Testis (tissue), 3 donors: ENCODE measurements around the gene PCBP3. TPM values are rescaled to one million over a fixed set of nuclear protein-coding genes. Genes with fewer than 3 reads are reported as not detected.
"Not testable (repeated sequence)": the region's sequence is repeated elsewhere in the genome, so short reads cannot be mapped to it uniquely, and the experiment has no call there.

Experiments
- DNase-seq: peaks from one replicate; pipeline ENCODE4 v3.0.0-alpha.2; 2019
- H3K27ac ChIP-seq, 2 donors: fragments of 200-600 bp; sonication (generic); one replicate each; pipeline ENCODE4 v1.5.1; 2019
- H3K27me3 ChIP-seq: fragments of 200-600 bp; sonication (generic); one replicate; pipeline ENCODE4 v1.5.1; 2019
- H3K36me3 ChIP-seq: fragments of 200-600 bp; sonication (generic); one replicate; pipeline ENCODE4 v1.5.1; 2017; ENCODE audit warnings: low read depth; ENCODE audit errors: missing control alignments
- H3K4me1 ChIP-seq: fragments of 200-600 bp; sonication (generic); one replicate; pipeline ENCODE4 v1.5.1; 2019
- H3K4me3 ChIP-seq, 2 donors: fragments of 200-600 bp; sonication (generic); one replicate each; pipeline ENCODE4 v1.5.1; 2017 to 2019
- H3K9me3 ChIP-seq: fragments of 200-600 bp; sonication (generic); one replicate; pipeline ENCODE4 v1.5.1; 2017
- CTCF ChIP-seq, 3 experiments: fragments of 450-650 bp in 2 of 3; fragments of 200-600 bp in 1 of 3; sonication (generic) in 1 of 3; IDR thresholded peaks; one replicate each; pipeline ENCODE4 v1.5.1; 2016 to 2019; ENCODE audit warnings: antibody characterized with exemption in 3 of 3, mild to moderate bottlenecking in 2 of 3, moderate library complexity in 1 of 3
- POLR2A ChIP-seq: fragments of 450-650 bp; IDR thresholded peaks from one replicate; pipeline ENCODE4 v1.6.1; 2017; ENCODE audit warnings: antibody characterized with exemption, mild to moderate bottlenecking, moderate library complexity
- WGBS, 2 donors: methylation state at CpG; one replicate each; pipeline ENCODE4 v1.1.5; 2018; 5-methylcytosine and 5-hydroxymethylcytosine counted together
- intact Hi-C: fragments of 100-400 bp; cut with DNase I; formaldehyde crosslinking; loops from one replicate; pipeline ENCODE4 v1.15.1; 2023; ENCODE audit warnings: low total_unique reads
- polyA plus RNA-seq: library from polyadenylated mRNA; stranded (reverse); fragments of 350-450 nt; fragmentation: Illumina TruSeq; extraction: RNeasy Lipid Tissue Mini Kit (QIAGEN cat#74804); gene quantifications from one replicate; pipeline ENCODE4 v1.2.3, GENCODE V29; 2014; ENCODE audit warnings: low read depth, low replicate concordance; ENCODE audit not compliant: insufficient read depth
- total RNA-seq, 2 donors: library from RNA; depleted of rRNA; stranded (reverse); fragments of >200 nt; gene quantifications; one replicate each; pipeline ENCODE4 v1.2.3, GENCODE V29; 2016

Gene PCBP3
- total and polyA plus RNA-seq, 3 donors from 2014 or later = 35.7 to 58.3 (median 38.0) TPM

- WGBS, 2 donors = 71 to 81% methylated on average over 4 of the region's 4 CpGs
- H3K9me3 ChIP-seq = no peaks in the 10 kb centered on the region
Observed at GRCh38 chr21:45655124-45655523, 11.6 kb downstream of the PCBP3 start.

GRCh38 chr21:45656114-45656513 is 12.6 kb downstream of the PCBP3 start:
- H3K27me3 ChIP-seq, H3K9me3 ChIP-seq, H3K4me1 ChIP-seq, intact Hi-C loops, DNase-seq, H3K4me3 ChIP-seq, H3K36me3 ChIP-seq, H3K27ac ChIP-seq: not testable (repeated sequence)
- WGBS, 2 donors = 83 to 89% methylated on average over 3 of the region's 3 CpGs

More at GRCh38 chr21:45655124-45655523, 11.6 kb downstream of the PCBP3 start:
- no peak overlapping the region for H3K27ac ChIP-seq
- TF ChIP-seq CTCF (IDR thresholded peaks at IDR 0.05) (no peak), POLR2A (no peak)
- intact Hi-C loops = no loop called here
- H3K36me3 ChIP-seq = no peaks in the 10 kb centered on the region
- no peak for DNase-seq
- H3K27me3 ChIP-seq = no peaks in the 10 kb centered on the region
- no peaks in the 10 kb centered on the region for H3K4me1 ChIP-seq
- no peak overlapping the region for H3K4me3 ChIP-seq

GRCh38 chr21:45661913-45662622 is 18.5 kb downstream of the PCBP3 start:
- H3K4me3 ChIP-seq, H3K4me1 ChIP-seq, DNase-seq, H3K27ac ChIP-seq, H3K9me3 ChIP-seq, H3K27me3 ChIP-seq, intact Hi-C loops, H3K36me3 ChIP-seq: not testable (repeated sequence)
- 84 to 90% methylated on average over 4 of the region's 4 CpGs for WGBS, 2 donors

- H3K27ac ChIP-seq, H3K4me3 ChIP-seq, H3K36me3 ChIP-seq, H3K4me1 ChIP-seq, DNase-seq, H3K27me3 ChIP-seq, H3K9me3 ChIP-seq, intact Hi-C loops: not testable (repeated sequence)
- 91 to 95% methylated on average over 10 of the region's 10 CpGs for WGBS, 2 donors
Observed at GRCh38 chr21:45662623-45663245, 19.2 kb downstream of the PCBP3 start.

- 97 to 100% methylated on average over 1 of the region's 1 CpG for WGBS, 2 donors
- no peaks in the 10 kb centered on the region for H3K4me1 ChIP-seq
- no peak overlapping the region for H3K27ac ChIP-seq
- DNase-seq = no peak
- intact Hi-C loops = no loop called here
- no peak overlapping the region for H3K4me3 ChIP-seq
- H3K36me3 ChIP-seq = no peaks in the 10 kb centered on the region
- TF ChIP-seq POLR2A (no peak), CTCF (IDR thresholded peaks at IDR 0.05) (no peak)
- H3K27me3 ChIP-seq = no peaks in the 10 kb centered on the region
- no peaks in the 10 kb centered on the region for H3K9me3 ChIP-seq
Observed at GRCh38 chr21:45669382-45669781, 25.9 kb downstream of the PCBP3 start.

- no peaks in the 10 kb centered on the region for H3K36me3 ChIP-seq
- no peak for DNase-seq
- no peaks in the 10 kb centered on the region for H3K27me3 ChIP-seq
- H3K4me1 ChIP-seq = no peaks in the 10 kb centered on the region
- 80 to 94% methylated on average over 3 of the region's 3 CpGs for WGBS, 2 donors
- no peak overlapping the region for H3K4me3 ChIP-seq
- H3K9me3 ChIP-seq = no peaks in the 10 kb centered on the region
- TF ChIP-seq POLR2A (no peak), CTCF (IDR thresholded peaks at IDR 0.05) (no peak)
- no peak overlapping the region for H3K27ac ChIP-seq
- intact Hi-C loops = no loop called here
Observed at GRCh38 chr21:45670731-45671130, 27.2 kb downstream of the PCBP3 start.

- 92 to 100% methylated on average over 1 of the region's 1 CpG for WGBS, 2 donors
- H3K9me3 ChIP-seq, intact Hi-C loops, H3K27ac ChIP-seq, H3K4me1 ChIP-seq, H3K27me3 ChIP-seq, H3K36me3 ChIP-seq, DNase-seq, H3K4me3 ChIP-seq: not testable (repeated sequence)
Observed at GRCh38 chr21:45678790-45679189, 35.3 kb downstream of the PCBP3 start.
